ENCODE measurements around the gene TTLL5. TPM values are rescaled to one million over a fixed set of nuclear protein-coding genes. Genes with fewer than 3 reads are reported as not detected.
A peak's percentile ranks its signal among the peaks of the same experiment; 100 is the strongest.

TTLL5 gene
- total and polyA plus RNA-seq, 2 donors (not counting 1 experiment from before 2014, with no cell fraction given), result 16.1 to 23.8 TPM

DNA sequence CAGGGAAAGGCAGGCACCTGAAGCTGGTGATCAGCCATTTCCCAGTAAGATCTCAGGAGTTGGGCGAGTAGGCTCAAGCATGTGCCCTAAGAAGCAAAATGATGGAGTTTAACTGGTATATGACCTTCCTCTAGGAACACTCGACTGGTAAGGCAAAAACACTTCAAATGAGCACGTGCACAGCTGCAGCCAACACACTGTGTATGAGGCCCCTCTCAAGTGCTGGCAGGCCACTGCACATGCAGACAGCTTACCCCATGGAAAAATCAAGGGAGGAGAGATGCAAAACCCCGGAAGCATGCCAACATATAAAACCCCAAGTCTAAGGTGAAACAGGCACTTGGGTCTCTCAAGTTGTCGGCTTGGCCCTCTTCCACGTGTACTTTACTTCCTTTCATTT lies 39.2 kb downstream of the TTLL5 start:
- no peaks in the 10 kb centered on the region for H4K20me1 ChIP-seq (ENCODE audit: control insufficient read depth, extremely low read depth, insufficient read depth, low read length)
- no peak overlapping the region for H3K4me3 ChIP-seq (replicated peaks in 1 of 4; ENCODE audit: control extremely low read depth in 1 of 4, insufficient read depth in 1 of 4, low read depth in 3 of 4, low read length in 4 of 4)
- no peak overlapping the region for H2AFZ ChIP-seq (ENCODE audit: low read length)
- H3K27ac ChIP-seq (ENCODE audit: insufficient read depth, low read length), result no peak overlapping the region
- no peaks in the 10 kb centered on the region for H3K79me2 ChIP-seq (ENCODE audit: control insufficient read depth, insufficient read depth, low read length)
- H3K9me3 ChIP-seq (ENCODE audit: control insufficient read depth, insufficient read depth, low read depth, low read length), result no peaks in the 10 kb centered on the region
- DNase-seq (ENCODE audit: low read depth in 2 of 2), result no peak
- H3K4me1 ChIP-seq (ENCODE audit: control insufficient read depth, extremely low read depth, insufficient read depth, low read length), result no peaks in the 10 kb centered on the region
- no peak overlapping the region for H3K9ac ChIP-seq (ENCODE audit: insufficient read depth, low read length)
- peaks cover 1% of the 10 kb centered on the region for H3K36me3 ChIP-seq (ENCODE audit: control insufficient read depth, insufficient read depth, low read length)
- TF ChIP-seq CTCF (conservative IDR thresholded peaks at IDR 0.05 in 1 of 2, IDR thresholded peaks at IDR 0.05 in 1 of 2; ENCODE audit: low read depth in 1 of 2, low read length in 2 of 2) (no peak), EZH2 (IDR thresholded peaks at IDR 0.05; ENCODE audit: low read length, missing control alignments) (no peak)
- no peak overlapping the region for H3K4me2 ChIP-seq (ENCODE audit: extremely low read depth, insufficient read depth, low read length)
- H3K27me3 ChIP-seq (ENCODE audit: control insufficient read depth, insufficient read depth, low read length), result no peaks in the 10 kb centered on the region

DNA sequence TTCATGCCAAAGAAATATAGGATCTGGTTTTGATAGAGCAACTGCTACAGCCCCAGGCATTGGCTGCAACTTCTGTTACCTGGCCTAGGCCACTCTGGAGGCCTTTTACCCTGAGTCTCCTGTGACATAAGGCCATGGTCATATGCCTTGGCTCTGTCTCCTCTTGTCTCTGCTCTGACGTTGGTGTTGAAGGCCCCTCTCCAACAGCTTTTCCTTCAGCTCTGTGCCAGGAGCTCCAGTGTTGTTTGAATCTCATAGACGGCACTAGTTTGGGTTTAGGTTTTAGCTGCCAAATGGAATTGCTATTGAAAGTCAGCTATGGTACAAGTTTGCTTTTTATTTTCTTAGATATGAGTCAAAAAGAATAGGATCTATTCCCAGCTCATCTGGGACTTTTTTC lies 41.1 kb downstream of the TTLL5 start:
- H3K9ac ChIP-seq (ENCODE audit: insufficient read depth, low read length), result no peak overlapping the region
- no peaks in the 10 kb centered on the region for H3K79me2 ChIP-seq (ENCODE audit: control insufficient read depth, insufficient read depth, low read length)
- H3K27ac ChIP-seq (ENCODE audit: insufficient read depth, low read length), result no peak overlapping the region
- no peaks in the 10 kb centered on the region for H3K9me3 ChIP-seq (ENCODE audit: control insufficient read depth, insufficient read depth, low read depth, low read length)
- TF ChIP-seq EZH2 (IDR thresholded peaks at IDR 0.05; ENCODE audit: low read length, missing control alignments), result no peak
- no peak for TF ChIP-seq CTCF (conservative IDR thresholded peaks at IDR 0.05 in 1 of 2, IDR thresholded peaks at IDR 0.05 in 1 of 2; ENCODE audit: low read depth in 1 of 2, low read length in 2 of 2)
- no peak for DNase-seq (ENCODE audit: low read depth in 2 of 2)
- H3K36me3 ChIP-seq (ENCODE audit: control insufficient read depth, insufficient read depth, low read length), result peaks cover 1% of the 10 kb centered on the region
- H3K27me3 ChIP-seq (ENCODE audit: control insufficient read depth, insufficient read depth, low read length), result no peaks in the 10 kb centered on the region
- no peak overlapping the region for H3K4me2 ChIP-seq (ENCODE audit: extremely low read depth, insufficient read depth, low read length)
- H3K4me3 ChIP-seq (replicated peaks in 1 of 4; ENCODE audit: control extremely low read depth in 1 of 4, insufficient read depth in 1 of 4, low read depth in 3 of 4, low read length in 4 of 4), result no peak overlapping the region
- no peaks in the 10 kb centered on the region for H4K20me1 ChIP-seq (ENCODE audit: control insufficient read depth, extremely low read depth, insufficient read depth, low read length)
- no peak overlapping the region for H2AFZ ChIP-seq (ENCODE audit: low read length)
- no peaks in the 10 kb centered on the region for H3K4me1 ChIP-seq (ENCODE audit: control insufficient read depth, extremely low read depth, insufficient read depth, low read length)

DNA sequence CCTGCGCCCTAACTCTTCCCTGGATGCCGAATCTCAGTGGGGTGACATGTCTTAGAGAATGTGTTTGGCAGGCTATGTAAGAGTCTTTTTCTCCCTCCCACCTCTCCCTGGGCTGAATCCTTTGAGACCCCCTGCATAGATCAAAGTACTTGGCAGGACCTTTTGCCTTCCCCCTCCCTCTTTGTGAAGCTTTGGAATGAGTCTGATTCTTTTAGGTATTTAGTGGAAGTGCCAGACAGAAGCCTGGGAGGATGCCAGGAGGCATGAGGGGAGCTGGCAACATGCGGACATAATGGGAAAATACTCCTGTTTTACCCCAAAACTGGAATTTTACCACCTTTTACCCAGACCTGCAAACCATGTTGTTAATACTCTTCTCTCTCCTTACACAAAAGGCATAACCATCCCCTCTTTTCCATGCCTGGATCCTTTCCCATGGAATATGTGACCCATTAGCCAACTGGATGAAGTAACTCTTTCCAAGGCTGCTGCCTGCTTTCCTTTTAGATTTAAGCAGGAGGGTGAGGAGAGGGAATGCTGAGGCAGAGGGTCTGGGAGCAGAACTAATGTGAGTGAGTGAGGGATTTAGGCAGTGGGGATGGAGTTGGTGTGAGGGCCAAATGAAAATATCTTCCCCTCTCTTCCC lies 41.7 kb downstream of the TTLL5 start:
- no peak overlapping the region for H2AFZ ChIP-seq (ENCODE audit: low read length)
- H3K27ac ChIP-seq (ENCODE audit: insufficient read depth, low read length), result no peak overlapping the region
- peak; percentile 19 to 87 for DNase-seq (ENCODE audit: low read depth in 2 of 2)
- no peak overlapping the region for H3K4me2 ChIP-seq (ENCODE audit: extremely low read depth, insufficient read depth, low read length)
- H3K9ac ChIP-seq (ENCODE audit: insufficient read depth, low read length), result no peak overlapping the region
- no peaks in the 10 kb centered on the region for H3K9me3 ChIP-seq (ENCODE audit: control insufficient read depth, insufficient read depth, low read depth, low read length)
- H3K4me3 ChIP-seq (replicated peaks in 1 of 4; ENCODE audit: control extremely low read depth in 1 of 4, insufficient read depth in 1 of 4, low read depth in 3 of 4, low read length in 4 of 4), result no peak overlapping the region
- no peaks in the 10 kb centered on the region for H3K4me1 ChIP-seq (ENCODE audit: control insufficient read depth, extremely low read depth, insufficient read depth, low read length)
- H3K36me3 ChIP-seq (ENCODE audit: control insufficient read depth, insufficient read depth, low read length), result peaks cover 1% of the 10 kb centered on the region
- TF ChIP-seq CTCF (conservative IDR thresholded peaks at IDR 0.05 in 1 of 2, IDR thresholded peaks at IDR 0.05 in 1 of 2; ENCODE audit: low read depth in 1 of 2, low read length in 2 of 2) (no peak), EZH2 (IDR thresholded peaks at IDR 0.05; ENCODE audit: low read length, missing control alignments) (no peak)
- H4K20me1 ChIP-seq (ENCODE audit: control insufficient read depth, extremely low read depth, insufficient read depth, low read length), result no peaks in the 10 kb centered on the region
- H3K79me2 ChIP-seq (ENCODE audit: control insufficient read depth, insufficient read depth, low read length), result no peaks in the 10 kb centered on the region
- H3K27me3 ChIP-seq (ENCODE audit: control insufficient read depth, insufficient read depth, low read length), result no peaks in the 10 kb centered on the region
